Endothelial cell of umbilical vein (primary cell): ENCODE data around the gene MAP3K15. TPM values are rescaled to one million over a fixed set of nuclear protein-coding genes. Genes with fewer than 3 reads are reported as not detected.

Experiments
- BruUV-seq: library from RNA; stranded (reverse); fragments of 400-500 nt; replicated peaks from 2 replicates; lab custom pipeline; 2021; lab: Mats Ljungman, UMichigan
- CTCF ChIA-PET: fragments of 300-600, 350-600 bp; sonication (Branson Sonifier 250); formaldehyde crosslinking; loops from one replicate; lab custom pipeline; 2021; ENCODE audit warnings: antibody characterized with exemption, inconsistent platforms; lab: Charles Lee
- POLR2A ChIA-PET: fragments of 300-600, 350-600 bp; sonication (Branson Sonifier 250); formaldehyde crosslinking; loops from one replicate; lab custom pipeline; 2021; ENCODE audit warnings: antibody characterized with exemption, inconsistent platforms; lab: Charles Lee
- DNase-seq: peaks from one replicate; pipeline ENCODE4 v3.0.0-alpha.2; 2011; ENCODE audit warnings: low read depth, low spot score
- FAIRE-seq: peaks from 2 replicates; lab custom pipeline; 2011; peaks lifted over from hg19 to GRCh38; lab: Jason Lieb, UNC
- H2AFZ ChIP-seq: 2 replicates; pipeline ENCODE4 v1.6.0; 2012; ENCODE audit warnings: low read depth, low read length, control low read depth, inconsistent platforms
- H3K27ac ChIP-seq: 2 replicates; pipeline ENCODE4 v1.5.1; 2011; ENCODE audit warnings: low read depth, mild to moderate bottlenecking, control low read depth, low read length, moderate library complexity; ENCODE audit not compliant: insufficient read depth
- H3K27me3 ChIP-seq, 2 experiments: 2 replicates each; pipeline versions ENCODE4 v1.6.0 to v1.6.1; 2011; ENCODE audit warnings: low read length in 2 of 2, mixed read lengths in 1 of 2; ENCODE audit not compliant: control insufficient read depth in 2 of 2, insufficient read depth in 2 of 2
- H3K36me3 ChIP-seq, 2 experiments: 2 replicates in 1 of 2; 3 replicates in 1 of 2; pipeline ENCODE4 v1.5.1; 2011; ENCODE audit warnings: low read length in 2 of 2, mild to moderate bottlenecking in 1 of 2, moderate library complexity in 1 of 2; ENCODE audit not compliant: control insufficient read depth in 2 of 2, insufficient read depth in 2 of 2; ENCODE audit errors: extremely low read depth in 1 of 2
- H3K4me1 ChIP-seq: 3 replicates; pipeline ENCODE4 v1.5.1; 2011; ENCODE audit warnings: mild to moderate bottlenecking, low read length; ENCODE audit not compliant: control insufficient read depth, insufficient read depth; ENCODE audit errors: extremely low read depth
- H3K4me2 ChIP-seq: 2 replicates; pipeline ENCODE4 v1.6.1; 2011; ENCODE audit warnings: low read length, control low read depth, mixed read lengths; ENCODE audit not compliant: insufficient read depth
- H3K4me3 ChIP-seq, 3 experiments: fragments of 200-600 bp in 1 of 3; sonication (generic), shearing (Covaris generic) in 1 of 3; replicated peaks in 1 of 3; 2 replicates each; pipeline ENCODE4 v1.5.1; 2011 to 2016; ENCODE audit warnings: control low read depth in 3 of 3, low read length in 3 of 3, mild to moderate bottlenecking in 2 of 3, inconsistent platforms in 1 of 3, low read depth in 1 of 3, moderate library complexity in 1 of 3; ENCODE audit not compliant: insufficient read depth in 1 of 3
- H3K79me2 ChIP-seq: 2 replicates; pipeline ENCODE4 v1.6.0; 2012; ENCODE audit warnings: low read length, inconsistent platforms; ENCODE audit not compliant: control insufficient read depth, insufficient read depth
- H3K9ac ChIP-seq: replicated peaks from 2 replicates; pipeline ENCODE3; 2011; ENCODE audit warnings: low read length, control low read depth; ENCODE audit not compliant: insufficient read depth; ENCODE audit errors: extremely low read depth
- H3K9me1 ChIP-seq: replicated peaks from 3 replicates; pipeline ENCODE4 v1.6.0; 2011; ENCODE audit warnings: mild to moderate bottlenecking, low read length; ENCODE audit not compliant: control insufficient read depth, insufficient read depth; ENCODE audit errors: extremely low read depth
- H3K9me3 ChIP-seq: replicated peaks from 2 replicates; pipeline ENCODE4 v1.5.1; 2012; ENCODE audit warnings: low read length, inconsistent platforms; ENCODE audit not compliant: control insufficient read depth, insufficient read depth
- H4K20me1 ChIP-seq: replicated peaks from 2 replicates; pipeline ENCODE3; 2011; ENCODE audit warnings: mild to moderate bottlenecking, low read length; ENCODE audit not compliant: control insufficient read depth, insufficient read depth; ENCODE audit errors: extremely low read depth
- CTCF ChIP-seq, 2 donors: IDR thresholded peaks; 1 replicate in 1 of 2; 2 replicates in 1 of 2; pipeline ENCODE4 v1.5.1; 2011; ENCODE audit warnings: low read length in 2 of 2, mild to moderate bottlenecking in 2 of 2, moderate library complexity in 2 of 2, control low read depth in 1 of 2, inconsistent platforms in 1 of 2, low read depth in 1 of 2; ENCODE audit not compliant: insufficient read depth in 1 of 2; ENCODE audit errors: extremely low read depth in 1 of 2
- EZH2 ChIP-seq: IDR thresholded peaks from 2 replicates; pipeline ENCODE4 v1.6.1; 2012; ENCODE audit warnings: borderline replicate concordance, low read depth, mild to moderate bottlenecking, moderate library complexity, low read length, inconsistent platforms; ENCODE audit not compliant: severe bottlenecking
- FOS ChIP-seq: IDR thresholded peaks from 2 replicates; pipeline ENCODE4 v1.6.1; 2011; ENCODE audit warnings: mild to moderate bottlenecking, low read length, moderate library complexity, borderline replicate concordance; ENCODE audit not compliant: insufficient read depth
- GATA2 ChIP-seq: IDR thresholded peaks from 2 replicates; pipeline ENCODE4 v1.7.0; 2011; ENCODE audit warnings: low read depth, mild to moderate bottlenecking, moderate library complexity, mixed read lengths, low read length; ENCODE audit not compliant: insufficient read length, insufficient read depth
- JUN ChIP-seq: IDR thresholded peaks from 2 replicates; pipeline ENCODE4 v1.6.1; 2011; ENCODE audit warnings: borderline replicate concordance, low read depth; ENCODE audit not compliant: insufficient read length, insufficient read depth
- MAX ChIP-seq: IDR thresholded peaks from 2 replicates; pipeline ENCODE4 v1.6.1; 2011; ENCODE audit not compliant: insufficient read depth, insufficient read length
- MYC ChIP-seq: IDR thresholded peaks from one replicate; pipeline ENCODE4 v1.6.1; 2011; ENCODE audit warnings: mild to moderate bottlenecking, low read depth, low read length
- POLR2A ChIP-seq: IDR thresholded peaks from 2 replicates; pipeline ENCODE4 v1.6.1; 2012; ENCODE audit warnings: low read depth, mild to moderate bottlenecking, control low read depth, low read length
- POLR2AphosphoS5 ChIP-seq: IDR thresholded peaks from 2 replicates; pipeline ENCODE4 v1.6.1; 2012; ENCODE audit warnings: low read depth, mild to moderate bottlenecking, control low read depth, low read length, moderate library complexity; ENCODE audit not compliant: insufficient read depth
- dilution Hi-C: fragments of 300-500 bp; cut with MboI; formaldehyde crosslinking; loops from one replicate; pipeline ENCODE4 v1.15.0; 2019; ENCODE audit warnings: low sequenced_read_pairs; ENCODE audit not compliant: extremely low pct_ligation_motif_present
- intact Hi-C: fragments of 100-400 bp; cut with micrococcal nuclease; formaldehyde crosslinking; loops from one replicate; pipeline ENCODE4 v1.10.0; 2022
- polyA plus RNA-seq, 4 experiments: library from polyadenylated mRNA; depleted of rRNA in 3 of 4; stranded (reverse) in 3 of 4; unstranded in 1 of 4; fragments of >200 nt; gene quantifications; 2 replicates each; pipeline versions ENCODE4 v1.2.1 to v1.2.3, GENCODE V29; 2011 to 2012; ENCODE audit warnings: missing spikeins in 1 of 4
- total RNA-seq: library from RNA; stranded (reverse); gene quantifications from 2 replicates; pipeline ENCODE4 v1.2.3, GENCODE V29; 2021

The MAP3K15 gene
- total and polyA plus RNA-seq, 2 donors (not counting 3 experiments of a cell fraction or from before 2014, with no cell fraction given): 0.01 to 0.09 TPM

- Histone ChIP-seq H3K27ac (no peak overlapping the region), H2AFZ (no peak overlapping the region), H3K27me3 (no peaks in the 10 kb centered on the region), H4K20me1 (no peaks in the 10 kb centered on the region), H3K79me2 (no peaks in the 10 kb centered on the region), H3K4me2 (no peak overlapping the region), H3K4me3 (no peak overlapping the region), H3K9ac (no peak overlapping the region), H3K36me3 (no peaks in the 10 kb centered on the region), H3K4me1 (no peaks in the 10 kb centered on the region), H3K9me1 (no peaks in the 10 kb centered on the region), H3K9me3 (no peaks in the 10 kb centered on the region)
- ChIA-PET POLR2A (no interaction called here), CTCF (no interaction called here)
- DNase-seq: no peak
- intact Hi-C loops (loop anchor here (10.0 kb wide), 1 partner anchor 525 kb away; no protein-coding TSS in a partner anchor), dilution Hi-C loops (no loop called here)
- no peak for FAIRE-seq
- no peak for TF ChIP-seq FOS
- TF ChIP-seq MYC: no peak
- TF ChIP-seq EZH2: no peak
- TF ChIP-seq GATA2: no peak
- no peak for TF ChIP-seq POLR2AphosphoS5
- no peak for TF ChIP-seq CTCF (IDR thresholded peaks at IDR 0.05; ENCODE audit: extremely low read depth in 1 of 2, insufficient read depth in 1 of 2, low read depth in 1 of 2, low read length in 2 of 2)
- no peak for TF ChIP-seq MAX
- no peak for TF ChIP-seq JUN
- no peak for TF ChIP-seq POLR2A
- no TSS peak for BruUV-seq
Observed at GRCh38 chrX:19539665-19540064, 24.4 kb upstream of the MAP3K15 start.
